ENCODE measurements around the gene TCTA. TPM values are rescaled to one million over a fixed set of nuclear protein-coding genes. Genes with fewer than 3 reads are reported as not detected.
"Not testable (repeated sequence)": the region's sequence is repeated elsewhere in the genome, so short reads cannot be mapped to it uniquely, and the experiment has no call there.

TCTA gene, protein sequence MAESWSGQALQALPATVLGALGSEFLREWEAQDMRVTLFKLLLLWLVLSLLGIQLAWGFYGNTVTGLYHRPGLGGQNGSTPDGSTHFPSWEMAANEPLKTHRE
- total RNA-seq: 24.6 and 26.6 TPM in 2 replicates

DNA sequence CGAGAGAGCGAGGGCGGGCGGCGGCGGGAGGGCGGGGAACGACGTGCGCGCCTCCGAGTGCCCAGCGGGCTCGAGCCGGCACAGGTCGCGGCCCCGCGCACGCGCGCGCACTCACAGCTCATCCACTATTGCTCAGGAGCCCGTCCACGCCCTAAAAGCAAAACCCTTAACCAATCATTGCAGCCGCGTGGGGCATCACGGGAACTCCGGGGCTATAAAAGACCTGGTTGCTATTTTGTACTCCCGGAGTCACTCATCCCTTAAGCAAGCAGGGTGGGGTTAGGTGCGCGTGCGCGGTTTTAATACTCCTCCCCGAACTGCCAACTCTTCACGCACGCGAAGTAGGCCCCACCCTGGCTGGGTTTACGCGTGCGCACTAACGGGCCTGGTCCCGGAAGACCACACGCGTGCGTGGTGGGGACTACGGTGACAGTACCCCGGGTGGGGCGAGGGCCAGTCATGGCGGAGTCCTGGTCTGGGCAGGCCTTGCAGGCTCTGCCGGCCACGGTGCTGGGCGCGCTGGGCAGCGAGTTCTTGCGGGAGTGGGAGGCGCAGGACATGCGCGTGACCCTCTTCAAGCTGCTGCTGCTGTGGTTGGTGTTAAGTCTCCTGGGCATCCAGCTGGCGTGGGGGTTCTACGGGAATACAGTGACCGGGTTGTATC lies at the start of gene TCTA, which contains the start of gene RHOA:
Gene TCTA, plus strand, starts transcription at position 456 of the 664 bp plus-strand sequence. Its CDS starts 4 bp downstream, at position 460.
Gene RHOA, minus strand, starts transcription at position 9 of the 664 bp plus-strand sequence. CDS start 36,387 bp downstream, outside the sequence.
- intact Hi-C loops (cut with micrococcal nuclease): loop anchor here (1.0 to 2.0 kb wide), 7 partner anchors 17 to 391 kb away; partner anchors contain the start of genes DAG1, GPX1, NICN1 and QRICH1

DNA sequence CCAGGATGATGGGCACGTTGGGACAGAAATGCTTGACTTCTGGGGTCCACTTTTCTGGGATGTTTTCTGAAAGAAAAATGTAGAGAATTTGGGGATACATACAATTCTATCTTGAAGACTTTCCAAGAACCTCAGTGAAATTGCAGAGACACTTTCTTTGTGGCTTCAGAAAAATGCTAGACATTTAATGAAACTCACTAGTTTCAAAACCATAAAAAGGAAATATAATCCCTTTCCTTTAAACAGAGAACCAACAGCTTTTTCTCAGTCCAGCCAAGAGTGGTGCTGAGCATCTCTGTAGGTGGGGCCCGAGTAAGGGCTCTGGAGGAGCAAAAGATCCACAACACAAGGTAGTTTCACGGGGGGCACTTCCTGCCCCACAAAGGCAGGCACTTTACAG lies 49.7 kb upstream of the TCTA start:
- intact Hi-C loops (cut with micrococcal nuclease): no loop called here

DNA sequence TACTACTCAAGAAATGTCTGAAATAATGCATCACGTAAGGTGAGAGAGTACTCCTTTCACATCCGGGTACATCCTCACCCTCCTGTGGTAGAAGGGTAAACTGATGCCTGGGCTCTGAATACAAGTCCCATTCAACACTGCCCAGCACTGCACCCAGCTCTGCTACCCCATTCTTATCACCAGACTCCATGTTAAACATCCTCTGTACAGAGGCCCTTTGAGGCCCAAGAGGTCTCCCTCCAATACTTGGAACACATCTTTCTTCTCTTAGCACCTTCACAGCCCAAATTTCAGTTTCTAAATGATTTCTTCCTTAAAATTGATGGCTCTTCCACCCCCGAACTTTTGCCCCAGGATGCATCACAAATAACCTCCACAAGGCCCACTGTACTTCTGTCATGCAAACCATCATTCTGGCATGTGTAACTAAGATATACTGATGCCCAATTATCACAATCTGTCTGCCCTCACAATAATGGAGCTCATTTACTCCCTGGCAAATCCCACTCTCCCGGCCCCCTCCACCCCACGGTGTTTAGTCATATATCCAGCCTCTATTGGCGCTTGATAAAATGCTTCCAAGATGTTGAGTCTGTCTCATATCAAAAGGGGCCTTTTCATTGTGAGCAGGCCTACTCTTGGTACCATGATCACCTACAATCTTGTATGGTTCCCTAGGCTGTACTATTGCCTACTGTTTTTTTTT lies 41.5 kb upstream of the TCTA start:
- intact Hi-C loops (cut with micrococcal nuclease): no loop called here

DNA sequence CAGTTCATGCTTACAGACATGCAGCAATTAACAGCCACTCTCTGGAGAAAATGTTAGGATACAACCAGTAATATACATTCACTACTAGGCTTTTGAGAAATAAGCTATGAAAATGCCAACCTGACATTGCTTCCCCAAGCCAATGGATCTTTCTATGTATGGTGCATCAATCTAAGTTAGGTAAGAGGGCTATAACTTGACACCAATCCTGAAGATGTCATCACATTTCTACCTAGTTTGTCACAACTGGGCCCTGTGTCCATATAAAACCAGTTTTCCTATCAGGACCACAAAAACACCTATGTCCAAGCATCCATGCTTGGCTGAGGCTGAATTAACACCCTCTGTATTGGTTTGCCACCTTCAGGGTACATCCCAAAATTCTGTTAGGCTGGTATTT lies 40.3 kb upstream of the TCTA start:
- intact Hi-C loops (cut with micrococcal nuclease): no loop called here

DNA sequence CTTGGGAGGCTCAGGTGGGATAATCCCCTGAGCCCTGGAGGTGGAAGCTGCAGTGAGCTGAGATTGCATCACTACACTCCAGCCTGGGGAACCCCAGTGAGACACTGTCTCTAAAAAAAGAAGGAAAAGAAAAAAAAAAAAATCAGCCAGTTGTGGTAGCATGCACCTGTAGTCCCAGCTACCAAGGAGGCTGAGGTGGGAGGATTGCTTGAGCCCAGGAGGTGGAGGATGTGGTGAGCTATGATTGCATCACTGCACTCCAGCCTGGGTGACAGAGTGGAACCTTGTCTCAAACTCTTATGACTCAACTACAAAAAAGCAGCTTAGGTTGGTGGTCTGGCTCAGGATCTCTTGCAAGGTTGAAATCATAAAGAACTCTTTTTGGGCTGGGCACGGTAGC lies 34.7 kb upstream of the TCTA start:
- intact Hi-C loops (cut with micrococcal nuclease): no loop called here

DNA sequence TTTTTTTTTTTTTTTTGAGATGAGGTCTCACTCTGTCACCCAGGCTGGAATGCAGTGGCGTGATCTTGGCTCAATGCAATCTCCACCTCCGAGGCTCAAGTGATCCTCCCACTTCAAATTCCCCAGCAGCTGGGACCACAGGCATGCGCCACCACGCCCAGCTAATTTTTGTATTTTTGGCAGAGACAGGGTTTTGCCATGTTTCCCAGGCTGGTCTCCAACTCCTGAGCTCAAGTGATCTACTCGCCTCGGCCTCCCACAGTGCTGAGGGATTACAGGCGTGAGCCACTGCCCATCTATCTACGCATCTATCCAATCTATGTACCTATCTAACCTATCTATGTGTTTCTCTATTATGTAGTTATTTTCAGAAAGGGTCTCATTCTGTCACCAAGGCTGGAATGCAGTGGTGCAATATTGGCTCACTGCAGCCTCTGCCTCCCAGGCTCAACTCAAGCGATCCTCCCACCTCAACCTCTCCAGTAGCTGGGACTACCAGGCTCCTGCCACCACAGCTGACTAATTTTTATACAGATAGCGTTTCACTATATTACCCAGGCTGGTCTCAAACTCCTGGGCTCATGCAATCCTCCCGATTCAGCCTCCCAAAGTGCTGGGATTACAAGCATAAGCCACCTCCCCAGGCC lies 33.9 kb upstream of the TCTA start:
- intact Hi-C loops (cut with micrococcal nuclease): no loop called here

DNA sequence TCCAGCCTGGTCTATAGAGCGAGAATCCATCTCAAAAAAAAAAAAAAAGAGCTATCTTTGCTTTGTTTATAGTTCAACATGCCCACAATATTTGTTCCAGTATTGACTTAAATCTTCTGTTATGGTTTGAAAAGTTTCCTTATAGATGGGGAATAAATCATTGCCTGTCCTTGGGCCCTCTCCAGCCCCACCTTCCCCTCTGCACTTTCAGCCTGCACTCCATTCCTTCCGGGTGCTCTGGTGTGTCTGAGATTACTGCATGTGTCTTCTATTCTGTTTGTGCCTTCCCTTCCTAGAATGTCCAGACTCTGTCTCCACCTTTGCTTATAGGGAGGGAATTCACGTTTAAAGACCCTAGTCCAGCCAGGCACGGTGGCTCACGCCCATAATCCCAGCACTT lies 28.8 kb upstream of the TCTA start:
- intact Hi-C loops (cut with micrococcal nuclease): no loop called here

DNA sequence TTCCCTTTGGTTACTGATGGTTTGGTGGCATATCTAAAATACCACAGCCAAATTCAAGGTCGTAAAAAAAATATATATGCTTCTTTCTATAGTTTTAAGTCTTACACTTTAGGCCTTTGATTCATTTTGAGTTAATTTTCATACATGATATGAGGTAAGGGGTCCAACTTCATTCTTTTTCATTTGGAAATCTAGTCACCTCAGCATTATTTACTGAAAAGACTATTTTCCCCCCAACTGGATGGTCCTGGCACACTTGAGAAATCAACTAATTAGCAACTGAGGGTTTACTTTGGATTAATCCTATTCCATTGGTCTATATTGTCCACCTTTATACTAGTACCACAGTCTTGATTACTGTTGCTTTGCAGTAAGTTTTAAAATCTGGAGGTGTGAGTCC lies 26.6 kb upstream of the TCTA start:
- intact Hi-C loops (cut with micrococcal nuclease): no loop called here

DNA sequence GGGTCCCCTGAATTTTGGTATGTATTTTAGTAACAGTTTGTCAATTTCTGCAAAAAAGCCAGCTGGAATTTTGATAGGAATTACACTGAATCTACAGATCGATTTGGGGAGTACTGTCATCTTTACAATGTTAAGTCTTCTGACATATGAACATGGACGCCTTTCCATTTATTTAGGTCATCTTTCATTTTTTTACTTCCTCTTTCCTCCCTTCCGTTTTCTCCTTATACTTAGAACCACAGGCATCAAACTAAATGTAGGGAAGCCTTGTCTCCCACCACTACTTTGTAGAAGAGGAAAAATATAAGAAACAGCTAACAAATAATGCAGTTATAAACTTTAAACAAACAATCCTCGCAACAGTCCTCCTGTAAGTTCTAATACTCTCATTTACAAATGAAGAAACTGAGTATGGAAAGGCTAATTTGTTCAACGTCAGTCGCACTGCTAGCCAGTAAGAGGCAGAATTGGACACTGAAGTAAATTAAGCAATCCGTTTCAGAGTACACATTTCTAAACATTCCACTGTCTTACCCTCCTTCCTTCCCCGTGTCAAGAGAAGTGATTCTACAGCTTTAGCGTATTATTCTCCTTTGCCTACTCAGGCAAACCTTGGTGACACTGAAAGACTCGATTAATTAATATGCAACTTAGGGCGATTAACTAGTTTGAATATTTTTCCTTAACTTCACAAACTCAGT lies 26.0 kb upstream of the TCTA start:
- intact Hi-C loops (cut with micrococcal nuclease): no loop called here

DNA sequence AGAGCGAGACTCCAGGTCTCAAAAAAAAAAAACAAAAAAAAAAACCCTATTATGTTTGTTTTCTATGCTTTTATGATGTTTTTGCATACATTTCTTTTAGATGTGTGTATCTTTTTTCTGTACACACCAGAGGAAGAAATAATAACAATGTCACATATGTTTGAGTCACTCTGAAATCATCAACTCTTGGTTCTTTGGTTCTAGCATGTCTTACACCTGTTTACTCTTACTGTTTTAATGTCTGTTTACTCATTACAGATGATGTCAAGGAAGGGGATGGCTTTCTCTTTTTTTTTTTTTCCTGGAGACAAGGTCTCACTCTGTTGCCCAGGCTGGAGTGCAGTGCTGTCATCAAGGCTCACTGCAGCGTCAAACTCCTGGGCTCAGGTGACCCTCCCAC lies 24.5 kb upstream of the TCTA start:
- intact Hi-C loops (cut with micrococcal nuclease): no loop called here

DNA sequence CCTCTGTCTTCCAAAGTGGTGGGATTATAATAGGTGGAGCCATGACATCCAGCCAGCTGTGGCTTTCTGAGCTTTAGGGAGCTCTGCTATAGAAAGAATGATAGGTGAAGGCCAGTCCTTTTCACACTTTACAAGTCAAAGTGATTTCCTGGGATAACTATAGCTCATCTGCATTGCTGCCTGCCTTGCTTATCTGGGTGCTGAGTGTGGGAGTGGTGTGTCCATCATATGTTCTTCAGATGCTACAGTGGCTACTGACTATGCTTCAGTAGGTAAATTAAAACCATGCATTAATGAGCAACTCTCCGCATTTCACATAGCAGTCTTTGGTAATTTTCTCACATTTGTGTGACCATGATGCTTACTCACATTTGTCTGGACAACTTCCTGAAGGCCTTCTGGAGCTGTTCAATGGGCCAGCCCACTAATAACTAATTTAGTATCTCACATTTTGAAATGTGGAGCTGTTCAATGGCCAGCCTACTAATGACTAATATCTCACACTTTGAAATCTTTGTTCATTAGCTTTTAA lies 23.9 kb upstream of the TCTA start:
- intact Hi-C loops (cut with micrococcal nuclease): no loop called here

DNA sequence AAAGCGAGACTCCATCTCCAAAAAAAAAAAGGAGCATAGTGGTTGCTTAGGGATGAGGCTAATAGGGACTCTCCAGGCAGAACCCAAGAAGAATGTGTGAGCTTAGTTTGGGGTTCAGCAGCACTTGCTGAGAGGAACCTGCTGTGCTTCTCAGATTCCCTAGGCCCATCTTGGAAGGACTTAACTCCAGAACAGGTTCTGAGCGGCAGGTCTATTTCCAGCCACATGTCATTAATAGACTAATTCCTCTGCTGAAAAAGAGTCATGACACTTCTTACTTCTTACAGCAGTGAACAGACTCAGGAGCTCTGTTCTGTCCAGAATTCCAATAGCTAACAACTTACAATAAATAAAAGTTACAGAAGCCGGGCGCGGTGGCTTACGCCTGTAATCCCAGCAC lies 22.9 kb upstream of the TCTA start:
- intact Hi-C loops (cut with micrococcal nuclease): no loop called here

DNA sequence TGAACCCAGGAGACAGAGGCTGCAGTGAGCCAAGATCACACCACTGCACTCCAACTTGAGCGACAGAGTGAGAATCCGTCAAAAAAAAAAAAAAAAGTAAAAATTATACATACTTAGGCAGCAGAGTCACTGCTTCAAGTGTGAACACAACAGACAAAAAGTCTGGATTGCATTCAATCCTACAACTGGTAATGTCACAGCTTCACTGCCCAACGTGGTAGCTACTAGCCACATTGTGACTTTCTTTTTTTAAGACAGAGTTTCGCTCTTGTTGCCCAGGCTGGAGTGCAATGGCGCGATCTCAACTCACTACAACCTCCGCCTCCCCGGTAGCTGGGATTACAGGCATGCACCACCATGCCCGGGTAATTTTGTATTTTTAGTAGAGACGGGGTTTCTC lies 20.9 kb upstream of the TCTA start:
- intact Hi-C loops (cut with micrococcal nuclease): not testable (repeated sequence)

DNA sequence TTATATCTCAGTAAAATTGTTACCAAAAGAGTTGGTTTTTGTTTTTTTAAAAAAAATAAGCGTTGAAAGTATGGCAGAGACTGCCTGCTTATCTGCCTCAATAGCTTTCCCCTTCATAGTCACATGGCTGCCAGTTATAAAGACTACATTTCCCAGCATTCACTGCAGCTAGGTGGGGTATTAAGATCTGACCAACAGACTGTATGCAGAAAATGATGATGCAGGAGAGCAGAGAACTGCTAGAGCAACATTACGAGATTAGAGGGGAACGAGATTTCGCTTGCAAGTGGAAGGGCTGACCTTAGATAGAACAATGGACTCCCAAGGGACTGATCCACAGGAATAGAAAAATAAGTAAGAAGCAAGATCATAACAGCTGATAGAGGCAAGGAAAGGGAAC lies 14.8 kb upstream of the TCTA start:
- intact Hi-C loops (cut with micrococcal nuclease): no loop called here

DNA sequence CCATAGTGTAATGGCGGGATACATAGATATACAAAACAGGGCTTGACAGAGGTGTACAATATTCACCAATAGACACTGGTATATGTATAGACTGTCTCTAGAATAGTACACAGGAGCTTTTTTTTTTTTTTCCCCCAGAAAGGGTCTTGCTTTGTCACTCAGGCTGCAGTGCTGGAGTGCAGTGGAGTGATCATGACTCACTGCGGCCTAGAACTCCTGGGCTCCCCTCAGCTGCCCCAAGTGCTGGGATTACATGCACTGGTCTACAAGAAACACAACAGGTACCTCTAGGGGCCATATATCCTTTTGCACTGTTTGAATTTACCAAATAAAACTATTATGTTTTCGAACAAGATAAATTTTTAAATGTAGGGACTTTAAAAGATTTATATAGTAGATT lies 12.8 kb upstream of the TCTA start:
- intact Hi-C loops (cut with micrococcal nuclease): no loop called here

DNA sequence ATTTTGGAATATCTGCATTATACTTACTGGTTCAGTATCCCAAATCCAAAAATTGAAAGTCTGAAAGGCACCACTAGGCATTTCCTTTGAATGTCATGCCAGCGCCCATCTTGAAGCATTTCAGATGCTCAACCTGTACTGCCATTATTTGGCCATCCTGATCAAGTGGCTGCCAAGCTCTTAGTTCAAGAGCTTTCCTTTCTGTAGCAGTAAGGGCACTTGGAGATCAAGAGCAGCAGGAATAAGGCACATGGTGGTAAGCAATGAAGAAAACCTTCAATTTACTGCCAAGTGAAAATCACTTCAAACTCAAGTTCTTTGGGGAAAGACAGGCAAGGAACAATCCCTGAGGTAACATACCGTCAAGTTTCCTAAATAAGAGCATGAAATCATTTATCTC lies 10.5 kb upstream of the TCTA start:
- intact Hi-C loops (cut with micrococcal nuclease): no loop called here

DNA sequence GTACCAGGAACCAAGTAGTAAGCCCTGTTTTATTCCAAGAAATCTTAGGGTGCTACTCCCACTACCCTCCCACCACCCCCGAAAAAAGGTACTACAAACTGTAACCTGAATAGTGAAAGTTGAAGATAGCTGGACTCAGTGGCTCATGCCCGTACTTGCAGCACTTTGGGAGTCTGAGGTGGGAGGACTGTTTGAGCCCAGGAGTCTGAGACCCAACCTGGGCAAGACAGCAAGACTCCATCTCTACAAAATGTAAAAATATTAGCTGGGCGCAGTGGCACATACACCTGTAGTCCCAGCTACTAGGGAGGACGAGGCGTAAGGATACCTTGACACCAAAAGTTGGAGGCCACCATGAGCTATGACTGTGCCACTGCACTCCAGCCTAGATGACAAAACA lies 8.3 kb upstream of the TCTA start:
- intact Hi-C loops (cut with micrococcal nuclease): no loop called here

DNA sequence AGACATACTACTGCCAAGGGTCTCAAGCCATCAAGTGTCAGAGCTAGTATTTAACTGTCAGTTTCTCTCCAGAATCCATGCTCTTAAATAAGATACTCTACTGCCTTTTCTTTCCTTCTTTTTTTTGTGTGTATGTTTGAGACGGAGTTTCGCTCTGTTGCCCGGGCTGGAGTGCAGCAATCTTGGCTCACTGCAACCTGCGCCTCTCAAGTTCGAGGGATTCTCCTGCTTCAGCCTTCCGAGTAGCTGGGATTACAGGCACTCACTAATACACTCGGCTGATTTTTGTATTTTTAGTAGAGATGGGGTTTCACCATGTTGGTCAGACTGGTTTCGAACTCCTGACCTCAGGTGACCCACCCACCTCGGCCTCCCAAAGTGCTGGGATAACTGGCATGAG lies 6.7 kb upstream of the TCTA start:
- intact Hi-C loops (cut with micrococcal nuclease): not testable (repeated sequence)

DNA sequence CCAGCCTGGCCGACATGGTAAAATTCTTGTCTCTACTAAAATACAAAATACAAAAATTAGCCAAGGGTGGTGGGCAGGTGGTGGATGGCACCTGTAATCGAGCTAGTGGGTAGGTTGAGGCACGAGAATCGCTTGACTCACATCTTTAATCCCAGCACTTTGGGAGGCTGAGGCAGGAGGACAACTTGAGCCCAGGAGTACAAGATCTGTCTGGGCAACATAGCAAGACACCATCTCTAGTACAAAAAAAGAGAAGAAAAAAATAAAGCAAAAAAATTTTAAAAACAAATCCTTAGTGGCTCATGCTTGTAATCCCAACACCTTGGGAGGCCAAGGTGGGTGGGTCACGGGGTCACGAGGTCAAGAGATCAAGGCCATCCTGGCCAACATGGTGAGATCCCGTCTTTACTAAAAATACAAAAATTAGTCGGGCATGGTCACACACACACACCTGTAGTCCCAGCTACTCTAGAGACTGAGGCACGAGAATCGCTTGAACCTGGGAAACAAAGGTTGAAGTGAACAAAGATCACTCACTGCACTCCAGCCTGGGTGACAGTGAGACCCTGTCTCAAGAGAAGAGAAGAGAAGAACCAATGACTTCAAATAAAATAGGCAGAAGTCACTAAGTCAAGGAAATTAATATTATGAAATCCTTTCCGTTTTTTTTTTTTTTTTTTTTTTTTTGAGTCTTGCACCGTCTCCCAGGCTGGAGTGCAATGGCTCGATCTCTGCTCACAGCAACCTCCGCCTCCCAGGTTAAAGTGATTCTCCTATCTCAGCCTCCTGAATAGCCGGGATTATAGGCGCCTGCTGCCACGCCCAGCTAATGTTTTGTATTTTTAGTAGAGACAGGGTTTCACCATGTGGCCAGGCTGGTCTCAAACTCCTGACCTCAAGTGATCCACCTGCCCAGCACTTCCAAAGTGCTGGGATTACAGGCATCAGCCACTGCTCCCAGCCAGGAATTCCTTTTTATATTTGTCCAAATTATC lies 5.4 kb upstream of the TCTA start:
- intact Hi-C loops (cut with micrococcal nuclease): no loop called here

Measured in T-helper 2 cell treated with Interferon-gamma antibody and Interleukin-4, amounts not matched to agents 100 ng/mL and 5 ng/mL, for 36 hours (primary cell).